ENCODE data around the gene PLS1. TPM values are rescaled to one million over a fixed set of nuclear protein-coding genes. Genes with fewer than 3 reads are reported as not detected.

The PLS1 gene
- total RNA-seq, 1 donor from 2014 or later: 21.8 TPM

DNA sequence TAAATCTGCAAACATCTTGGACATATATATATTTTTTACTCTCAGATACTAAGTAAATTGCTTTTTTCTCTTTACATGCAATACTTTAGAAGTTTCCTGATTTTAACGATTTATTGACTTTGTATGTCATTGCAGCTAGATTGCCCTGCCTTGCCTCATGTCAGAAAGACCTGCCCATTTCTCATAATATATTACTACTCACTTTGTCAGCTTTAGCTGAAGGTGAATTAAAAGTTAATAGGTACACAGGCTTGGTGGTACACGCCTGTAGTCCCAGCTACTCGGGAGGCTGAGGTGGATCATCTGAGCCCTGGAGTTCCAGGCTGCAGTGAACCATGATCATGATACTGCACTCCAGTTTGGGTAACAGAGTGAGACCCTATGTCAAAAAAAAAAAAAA lies 52.8 kb downstream of the PLS1 start:
- DNase-seq (ENCODE audit: low read depth): no peak
- Histone ChIP-seq H3K27me3 (ENCODE audit: control insufficient read depth, insufficient read depth, low read length) (no peaks in the 10 kb centered on the region), H3K4me3 (ENCODE audit: low read depth, low read length) (no peak overlapping the region), H3K36me3 (ENCODE audit: control insufficient read depth, insufficient read depth, low read length) (no peaks in the 10 kb centered on the region)
- TF ChIP-seq, protein P1, sequence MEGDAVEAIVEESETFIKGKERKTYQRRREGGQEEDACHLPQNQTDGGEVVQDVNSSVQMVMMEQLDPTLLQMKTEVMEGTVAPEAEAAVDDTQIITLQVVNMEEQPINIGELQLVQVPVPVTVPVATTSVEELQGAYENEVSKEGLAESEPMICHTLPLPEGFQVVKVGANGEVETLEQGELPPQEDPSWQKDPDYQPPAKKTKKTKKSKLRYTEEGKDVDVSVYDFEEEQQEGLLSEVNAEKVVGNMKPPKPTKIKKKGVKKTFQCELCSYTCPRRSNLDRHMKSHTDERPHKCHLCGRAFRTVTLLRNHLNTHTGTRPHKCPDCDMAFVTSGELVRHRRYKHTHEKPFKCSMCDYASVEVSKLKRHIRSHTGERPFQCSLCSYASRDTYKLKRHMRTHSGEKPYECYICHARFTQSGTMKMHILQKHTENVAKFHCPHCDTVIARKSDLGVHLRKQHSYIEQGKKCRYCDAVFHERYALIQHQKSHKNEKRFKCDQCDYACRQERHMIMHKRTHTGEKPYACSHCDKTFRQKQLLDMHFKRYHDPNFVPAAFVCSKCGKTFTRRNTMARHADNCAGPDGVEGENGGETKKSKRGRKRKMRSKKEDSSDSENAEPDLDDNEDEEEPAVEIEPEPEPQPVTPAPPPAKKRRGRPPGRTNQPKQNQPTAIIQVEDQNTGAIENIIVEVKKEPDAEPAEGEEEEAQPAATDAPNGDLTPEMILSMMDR (IDR thresholded peaks at IDR 0.05; ENCODE audit: insufficient read depth, low read length, poor library complexity, severe bottlenecking): no peak

DNA sequence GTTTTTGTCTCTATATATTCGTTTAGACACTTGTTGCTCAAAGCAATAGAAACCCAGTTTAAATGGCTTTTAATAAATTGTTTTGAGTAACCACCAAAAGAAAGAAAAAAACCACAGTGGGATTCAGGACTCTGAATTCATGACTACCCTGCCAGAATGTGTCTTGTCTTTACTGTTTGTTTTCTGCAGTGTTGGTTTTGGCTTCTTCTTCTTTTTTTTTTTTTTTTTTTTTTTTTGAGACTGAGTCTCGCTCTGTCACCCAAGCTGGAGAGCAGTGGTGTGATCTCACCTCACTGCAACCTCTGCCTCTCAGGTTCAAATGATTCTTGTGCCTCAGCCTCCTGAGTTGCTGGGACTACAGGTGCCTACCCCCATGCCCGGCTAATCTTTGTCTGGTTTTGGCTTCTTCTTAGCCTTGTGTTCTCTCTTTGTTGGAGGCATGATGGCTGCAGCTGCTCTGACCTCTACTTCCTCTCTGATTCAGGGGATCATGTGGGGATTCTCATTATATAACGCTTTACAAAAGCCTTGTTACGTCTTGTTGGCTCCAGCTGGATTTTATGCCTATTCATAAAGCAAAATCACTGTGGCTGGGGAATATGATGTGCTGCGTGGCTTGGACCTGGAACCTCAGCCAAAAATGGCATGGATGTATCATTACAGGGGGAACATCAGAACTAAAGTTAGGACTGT lies 54.0 kb downstream of the PLS1 start:
- H3K4me3 ChIP-seq (ENCODE audit: low read depth, low read length): no peak overlapping the region
- no peaks in the 10 kb centered on the region for H3K36me3 ChIP-seq (ENCODE audit: control insufficient read depth, insufficient read depth, low read length)
- DNase-seq (ENCODE audit: low read depth): no peak
- H3K27me3 ChIP-seq (ENCODE audit: control insufficient read depth, insufficient read depth, low read length): no peaks in the 10 kb centered on the region
- TF ChIP-seq, protein P1 (IDR thresholded peaks at IDR 0.05; ENCODE audit: insufficient read depth, low read length, poor library complexity, severe bottlenecking): no peak

DNA sequence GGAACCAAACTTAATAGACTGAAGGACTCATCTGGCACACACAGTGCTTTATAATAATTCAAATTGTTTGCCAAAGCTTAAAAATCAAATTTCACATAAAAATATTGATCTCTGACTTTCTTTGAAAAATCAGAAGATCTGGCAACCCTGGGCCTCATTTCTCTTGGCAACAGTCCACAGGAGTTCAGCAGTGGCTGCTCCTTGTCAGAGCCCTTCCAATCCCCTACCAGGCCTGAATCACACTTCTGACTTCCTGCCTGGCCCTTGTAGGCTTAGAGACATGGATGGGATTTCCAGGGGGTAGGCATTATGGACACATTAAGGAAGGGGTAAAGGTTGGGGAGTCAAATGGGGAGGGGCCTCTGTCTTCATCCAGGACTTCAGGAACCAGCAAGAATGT lies 55.5 kb downstream of the PLS1 start:
- no peaks in the 10 kb centered on the region for H3K27me3 ChIP-seq (ENCODE audit: control insufficient read depth, insufficient read depth, low read length)
- no peak overlapping the region for H3K4me3 ChIP-seq (ENCODE audit: low read depth, low read length)
- no peaks in the 10 kb centered on the region for H3K36me3 ChIP-seq (ENCODE audit: control insufficient read depth, insufficient read depth, low read length)
- DNase-seq (ENCODE audit: low read depth): no peak
- TF ChIP-seq, protein P1 (IDR thresholded peaks at IDR 0.05; ENCODE audit: insufficient read depth, low read length, poor library complexity, severe bottlenecking): no peak

DNA sequence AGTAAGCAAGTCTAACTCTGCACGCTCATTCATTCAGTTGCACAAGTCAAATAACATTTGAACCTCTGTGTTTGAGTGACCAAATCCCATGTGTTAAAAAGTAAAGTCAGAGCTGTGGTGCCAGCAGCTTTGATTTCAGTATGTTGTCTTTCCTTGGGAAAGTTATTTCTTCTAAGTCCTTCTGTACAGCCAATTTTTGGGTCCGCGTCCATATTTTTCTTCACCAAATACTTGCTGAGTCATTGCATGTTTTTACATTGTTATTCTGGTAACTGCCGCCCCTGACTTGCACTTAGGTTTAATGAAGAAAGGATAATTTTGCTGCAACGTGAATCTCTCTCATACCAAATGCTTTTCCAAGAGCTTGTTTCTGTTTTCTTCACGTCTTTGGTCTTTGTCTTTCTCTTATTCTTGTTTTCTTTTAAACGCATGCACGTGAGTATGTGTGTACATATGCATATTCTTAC lies 56.7 kb downstream of the PLS1 start:
- no peak for DNase-seq (ENCODE audit: low read depth)
- Histone ChIP-seq H3K27me3 (ENCODE audit: control insufficient read depth, insufficient read depth, low read length) (no peaks in the 10 kb centered on the region), H3K4me3 (ENCODE audit: low read depth, low read length) (no peak overlapping the region), H3K36me3 (ENCODE audit: control insufficient read depth, insufficient read depth, low read length) (no peaks in the 10 kb centered on the region)
- TF ChIP-seq, protein P1 (IDR thresholded peaks at IDR 0.05; ENCODE audit: insufficient read depth, low read length, poor library complexity, severe bottlenecking): no peak

DNA sequence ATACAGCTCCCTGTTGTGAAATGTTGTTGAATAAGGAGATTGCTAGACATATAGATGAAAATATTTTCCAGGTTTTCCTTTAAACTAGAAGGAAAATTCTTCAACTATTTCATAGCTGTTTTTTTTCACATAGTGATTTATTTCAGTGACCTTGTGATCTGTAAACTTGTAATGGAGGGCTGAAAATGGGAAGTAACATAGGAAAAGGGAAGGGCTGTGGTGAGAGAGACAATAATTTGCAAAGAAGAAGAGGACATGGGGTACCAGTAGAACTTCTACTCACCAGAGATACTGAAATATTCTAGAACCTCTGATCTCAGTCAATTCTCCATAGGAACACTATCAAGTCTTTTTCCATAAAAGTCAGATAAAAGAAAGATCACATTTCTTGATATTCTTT lies 60.4 kb downstream of the PLS1 start:
- no peaks in the 10 kb centered on the region for H3K27me3 ChIP-seq (ENCODE audit: control insufficient read depth, insufficient read depth, low read length)
- H3K4me3 ChIP-seq (ENCODE audit: low read depth, low read length): no peak overlapping the region
- TF ChIP-seq, protein P1 (IDR thresholded peaks at IDR 0.05; ENCODE audit: insufficient read depth, low read length, poor library complexity, severe bottlenecking): no peak
- no peaks in the 10 kb centered on the region for H3K36me3 ChIP-seq (ENCODE audit: control insufficient read depth, insufficient read depth, low read length)
- no peak for DNase-seq (ENCODE audit: low read depth)

DNA sequence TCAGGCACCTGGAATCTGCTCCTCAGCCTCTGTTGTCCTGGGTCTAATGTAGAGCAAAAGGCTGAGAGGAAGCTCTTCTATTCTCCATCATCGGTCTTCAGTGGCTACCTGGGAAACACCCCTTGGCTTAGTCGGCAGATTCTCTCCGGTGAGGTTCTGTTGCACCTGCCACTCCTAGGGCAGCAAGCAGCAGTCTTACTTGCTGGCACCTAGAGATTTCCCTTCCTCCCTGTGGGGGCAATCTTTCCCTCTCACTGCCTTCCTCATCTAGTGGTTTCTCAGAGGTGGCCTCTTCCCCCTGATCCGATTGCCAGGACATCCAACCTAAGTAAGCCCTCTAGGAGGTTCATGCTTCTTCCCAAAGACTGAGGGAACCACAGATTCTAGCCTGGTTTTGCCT lies 60.8 kb downstream of the PLS1 start:
- Histone ChIP-seq H3K4me3 (ENCODE audit: low read depth, low read length) (no peak overlapping the region), H3K36me3 (ENCODE audit: control insufficient read depth, insufficient read depth, low read length) (no peaks in the 10 kb centered on the region), H3K27me3 (ENCODE audit: control insufficient read depth, insufficient read depth, low read length) (no peaks in the 10 kb centered on the region)
- TF ChIP-seq, protein P1 (IDR thresholded peaks at IDR 0.05; ENCODE audit: insufficient read depth, low read length, poor library complexity, severe bottlenecking): no peak
- no peak for DNase-seq (ENCODE audit: low read depth)

Data from kidney epithelial cell (primary cell).